ENCODE measurements around the gene S100A3. TPM values are rescaled to one million over a fixed set of nuclear protein-coding genes. Genes with fewer than 3 reads are reported as not detected.

S100A3 gene
- total and polyA plus RNA-seq, 4 donors, result not detected

DNA sequence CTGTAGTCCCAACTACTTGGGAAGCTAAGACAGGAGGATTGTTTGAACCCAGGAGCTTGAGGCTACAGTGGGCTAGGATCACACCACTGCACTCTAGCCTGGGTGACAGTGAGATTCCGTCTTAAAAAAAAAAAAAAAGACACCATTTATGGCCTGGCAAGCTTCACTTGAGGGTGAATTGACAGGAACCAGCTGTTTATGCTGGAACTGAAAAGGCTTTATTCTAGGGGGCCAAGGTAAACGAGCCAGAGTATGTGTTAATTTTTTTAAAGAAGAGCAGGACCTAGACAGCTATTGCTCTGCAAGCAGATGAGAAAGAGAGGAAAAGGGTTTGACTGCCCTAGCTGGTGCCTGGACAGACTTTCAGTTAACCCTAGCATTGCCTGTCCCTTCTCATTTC, 50.3 kb downstream of the S100A3 start (continued):
- TF ChIP-seq, protein P1, sequence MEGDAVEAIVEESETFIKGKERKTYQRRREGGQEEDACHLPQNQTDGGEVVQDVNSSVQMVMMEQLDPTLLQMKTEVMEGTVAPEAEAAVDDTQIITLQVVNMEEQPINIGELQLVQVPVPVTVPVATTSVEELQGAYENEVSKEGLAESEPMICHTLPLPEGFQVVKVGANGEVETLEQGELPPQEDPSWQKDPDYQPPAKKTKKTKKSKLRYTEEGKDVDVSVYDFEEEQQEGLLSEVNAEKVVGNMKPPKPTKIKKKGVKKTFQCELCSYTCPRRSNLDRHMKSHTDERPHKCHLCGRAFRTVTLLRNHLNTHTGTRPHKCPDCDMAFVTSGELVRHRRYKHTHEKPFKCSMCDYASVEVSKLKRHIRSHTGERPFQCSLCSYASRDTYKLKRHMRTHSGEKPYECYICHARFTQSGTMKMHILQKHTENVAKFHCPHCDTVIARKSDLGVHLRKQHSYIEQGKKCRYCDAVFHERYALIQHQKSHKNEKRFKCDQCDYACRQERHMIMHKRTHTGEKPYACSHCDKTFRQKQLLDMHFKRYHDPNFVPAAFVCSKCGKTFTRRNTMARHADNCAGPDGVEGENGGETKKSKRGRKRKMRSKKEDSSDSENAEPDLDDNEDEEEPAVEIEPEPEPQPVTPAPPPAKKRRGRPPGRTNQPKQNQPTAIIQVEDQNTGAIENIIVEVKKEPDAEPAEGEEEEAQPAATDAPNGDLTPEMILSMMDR (IDR thresholded peaks at IDR 0.05; ENCODE audit: low read depth, low read length, missing input control), result no peak
- no peak for TF ChIP-seq JUND (IDR thresholded peaks at IDR 0.05)

Other genes with a start within 250 kb of the S100A3 start
- not detected for gene PGLYRP3, start 236.3 kb downstream of the S100A3 start, total RNA-seq
- not detected for gene PGLYRP3, start 236.3 kb downstream of the S100A3 start, polyA plus RNA-seq
- not detected for gene PGLYRP4, start 200.4 kb downstream of the S100A3 start, total RNA-seq
- not detected for gene PGLYRP4, start 200.4 kb downstream of the S100A3 start, polyA plus RNA-seq
- 100 to 1,000 TPM; 191 to 603 TPM for gene S100A9, start 191.4 kb downstream of the S100A3 start, total RNA-seq
- 100 to 1,000 TPM in 1 of 2 donors, 10 to 100 TPM in 1; 35.0 to 125 TPM for gene S100A9, start 191.4 kb downstream of the S100A3 start, polyA plus RNA-seq
- 10 to 100 TPM; 19.5 to 35.2 TPM for gene S100A12, start 173.6 kb downstream of the S100A3 start, total RNA-seq
- 1 to 10 TPM; 3.3 to 4.7 TPM for gene S100A12, start 173.6 kb downstream of the S100A3 start, polyA plus RNA-seq
- 10 to 100 TPM; 38.4 to 99.3 TPM for gene S100A8, start 158.2 kb downstream of the S100A3 start, total RNA-seq
- 10 to 100 TPM; 40.4 to 43.4 TPM for gene S100A8, start 158.2 kb downstream of the S100A3 start, polyA plus RNA-seq
- not detected for gene S100A7A, start 132.7 kb downstream of the S100A3 start, total RNA-seq
- gene S100A7A, start 132.7 kb downstream of the S100A3 start, polyA plus RNA-seq, result not detected
- not detected for gene S100A7, start 88.6 kb downstream of the S100A3 start, total RNA-seq
- gene S100A7, start 88.6 kb downstream of the S100A3 start, polyA plus RNA-seq, result not detected
- gene S100A6, start 13.3 kb downstream of the S100A3 start, total RNA-seq, result 100 to 1,000 TPM in 1 of 2 donors, 1 to 10 TPM in 1; 5.7 to 124 TPM
- gene S100A6, start 13.3 kb downstream of the S100A3 start, polyA plus RNA-seq, result 10 to 100 TPM; 27.3 to 30.0 TPM
- gene S100A5, start 8.3 kb downstream of the S100A3 start, total RNA-seq, result not detected
- gene S100A5, start 8.3 kb downstream of the S100A3 start, polyA plus RNA-seq, result not detected
- gene S100A4, start 3.5 kb downstream of the S100A3 start, total RNA-seq, result 10 to 100 TPM in 1 of 2 donors, 1 to 10 TPM in 1; 4.8 to 69.8 TPM
- 10 to 100 TPM; 16.3 to 17.1 TPM for gene S100A4, start 3.5 kb downstream of the S100A3 start, polyA plus RNA-seq
- not detected for gene S100A2, start 16.6 kb upstream of the S100A3 start, total RNA-seq
- under 1 TPM; 0.22 to 0.67 TPM for gene S100A2, start 16.6 kb upstream of the S100A3 start, polyA plus RNA-seq
- gene S100A16, start 63.9 kb upstream of the S100A3 start, total RNA-seq, result 10 to 100 TPM; 27.3 to 53.6 TPM
- gene S100A16, start 63.9 kb upstream of the S100A3 start, polyA plus RNA-seq, result 100 to 1,000 TPM; 110 to 142 TPM
- gene S100A14, start 67.1 kb upstream of the S100A3 start, total RNA-seq, result 1 to 10 TPM; 1.7 to 4.4 TPM
- 1 to 10 TPM; 2.3 to 4.3 TPM for gene S100A14, start 67.1 kb upstream of the S100A3 start, polyA plus RNA-seq
- 10 to 100 TPM in 1 of 2 donors, 1 to 10 TPM in 1; 5.3 to 10.8 TPM for gene S100A13, start 78.2 kb upstream of the S100A3 start, total RNA-seq
- 10 to 100 TPM; 20.5 to 23.0 TPM for gene S100A13, start 78.2 kb upstream of the S100A3 start, polyA plus RNA-seq
- under 1 TPM; 0.33 TPM for gene S100A1, start 79.2 kb upstream of the S100A3 start, total RNA-seq
- gene S100A1, start 79.2 kb upstream of the S100A3 start, polyA plus RNA-seq, result under 1 TPM; 0.21 to 0.25 TPM
- 10 to 100 TPM; 26.8 to 30.9 TPM for gene CHTOP, start 84.8 kb upstream of the S100A3 start, total RNA-seq
- 10 to 100 TPM; 16.4 to 21.9 TPM for gene CHTOP, start 84.8 kb upstream of the S100A3 start, polyA plus RNA-seq
- 10 to 100 TPM; 21.8 to 30.5 TPM for gene SNAPIN, start 109.4 kb upstream of the S100A3 start, total RNA-seq
- gene SNAPIN, start 109.4 kb upstream of the S100A3 start, polyA plus RNA-seq, result 10 to 100 TPM; 20.0 to 26.6 TPM
- 10 to 100 TPM; 50.7 to 84.2 TPM for gene ILF2, start 121.7 kb upstream of the S100A3 start, total RNA-seq
- 10 to 100 TPM; 28.7 to 52.3 TPM for gene ILF2, start 121.7 kb upstream of the S100A3 start, polyA plus RNA-seq
- gene NPR1, start 129.4 kb upstream of the S100A3 start, total RNA-seq, result 10 to 100 TPM in 1 of 2 donors, 1 to 10 TPM in 1; 4.7 to 15.8 TPM
- gene NPR1, start 129.4 kb upstream of the S100A3 start, polyA plus RNA-seq, result 10 to 100 TPM in 1 of 2 donors, 1 to 10 TPM in 1; 2.8 to 12.6 TPM
- 10 to 100 TPM; 16.4 to 26.0 TPM for gene INTS3, start 178.8 kb upstream of the S100A3 start, total RNA-seq
- 10 to 100 TPM in 1 of 2 donors, 1 to 10 TPM in 1; 9.0 to 13.9 TPM for gene INTS3, start 178.8 kb upstream of the S100A3 start, polyA plus RNA-seq
- 10 to 100 TPM; 18.1 to 29.1 TPM for gene SLC27A3, start 226.1 kb upstream of the S100A3 start, total RNA-seq
- 10 to 100 TPM; 27.2 to 47.4 TPM for gene SLC27A3, start 226.1 kb upstream of the S100A3 start, polyA plus RNA-seq